SJCRH30 (cell line): ENCODE data around the gene ZSCAN12. TPM values are rescaled to one million over a fixed set of nuclear protein-coding genes. Genes with fewer than 3 reads are reported as not detected.
A peak's percentile ranks its signal among the peaks of the same experiment; 100 is the strongest.

ENCODE experiments used
- DNase-seq, 2 experiments: peaks; one replicate each; pipeline ENCODE4 v3.0.0-alpha.2; 2015 to 2020
- H3K27ac ChIP-seq: fragments of 250-450 bp; sonication (Bioruptor Pico); 2 replicates; pipeline ENCODE4 v1.5.1; 2020; ENCODE audit warnings: mild to moderate bottlenecking, moderate library complexity
- H3K27me3 ChIP-seq: fragments of 250-450 bp; sonication (Bioruptor Pico); 2 replicates; pipeline ENCODE4 v1.5.1; 2020; ENCODE audit warnings: mild to moderate bottlenecking, moderate library complexity
- H3K36me3 ChIP-seq: fragments of 250-450 bp; sonication (Bioruptor Pico); 2 replicates; pipeline ENCODE4 v1.5.1; 2020; ENCODE audit warnings: mild to moderate bottlenecking, moderate library complexity
- H3K4me1 ChIP-seq: fragments of 250-450 bp; sonication (Bioruptor Pico); 2 replicates; pipeline ENCODE4 v1.5.1; 2020; ENCODE audit warnings: mild to moderate bottlenecking, moderate library complexity
- H3K4me3 ChIP-seq: fragments of 250-450 bp; sonication (Bioruptor Pico); 2 replicates; pipeline ENCODE4 v1.5.1; 2020; ENCODE audit warnings: mild to moderate bottlenecking, moderate library complexity
- H3K9me3 ChIP-seq: fragments of 250-450 bp; sonication (Bioruptor Pico); replicated peaks from 2 replicates; pipeline ENCODE4 v1.5.1; 2020; ENCODE audit warnings: mild to moderate bottlenecking, moderate library complexity
- total RNA-seq: library from RNA; depleted of rRNA; stranded (reverse); fragments of >200 nt; shearing (Covaris generic); gene quantifications from 2 replicates; pipeline ENCODE4 v1.2.3, GENCODE V29; 2014

ZSCAN12 gene
- total RNA-seq, 1 experiment from 2014 or later = 10.5 TPM

DNA sequence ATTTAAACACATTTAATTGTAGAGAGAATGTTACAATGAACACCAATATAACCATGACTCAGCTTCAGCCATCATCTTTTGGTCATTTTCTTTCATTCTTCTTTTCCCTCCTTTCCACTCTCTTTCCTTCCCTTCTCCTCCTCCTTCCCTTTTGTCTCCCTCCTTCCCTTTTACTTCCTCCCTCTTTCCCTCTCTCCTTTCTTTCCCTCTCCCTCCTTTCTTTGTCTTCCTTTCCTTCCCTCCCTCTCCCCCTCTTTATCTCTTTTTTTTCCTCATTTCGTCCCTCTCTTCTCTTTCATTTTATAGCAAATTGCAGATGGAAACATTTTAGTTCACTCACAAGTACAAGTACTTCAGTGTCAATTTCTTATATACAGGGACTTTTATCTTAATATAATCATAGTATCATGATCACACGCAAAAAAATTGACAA is 48.0 kb downstream of the ZSCAN12 start:
- Histone ChIP-seq H3K27ac (no peak overlapping the region), H3K36me3 (no peaks in the 10 kb centered on the region), H3K27me3 (no peaks in the 10 kb centered on the region), H3K4me1 (no peaks in the 10 kb centered on the region), H3K4me3 (no peak overlapping the region), H3K9me3 (no peaks in the 10 kb centered on the region)
- DNase-seq = no peak

GRCh38 chr6:28351087-28351486 is 48.5 kb downstream of the ZSCAN12 start:
- Histone ChIP-seq H3K27me3 (no peaks in the 10 kb centered on the region), H3K36me3 (no peaks in the 10 kb centered on the region), H3K4me1 (no peaks in the 10 kb centered on the region), H3K27ac (no peak overlapping the region), H3K4me3 (no peak overlapping the region; the same call in 1 of the 2 replicates), H3K9me3 (no peaks in the 10 kb centered on the region)
- no peak for DNase-seq

- Histone ChIP-seq H3K27ac (peak within 1 kb of the TSS; percentile 38; the same call in 1 of the 2 replicates), H3K36me3 (no peaks in the 10 kb centered on the region), H3K27me3 (no peaks in the 10 kb centered on the region), H3K4me1 (no peaks in the 10 kb centered on the region), H3K9me3 (no peaks in the 10 kb centered on the region), H3K4me3 (peak within 1 kb of the TSS; percentile 72)
- DNase-seq = peak; percentile 83
These were observed 49.4 kb downstream of the ZSCAN12 start, which contains the start of gene ZKSCAN3 for GRCh38 chr6:28349892-28350737. TSS of gene ZKSCAN3 (plus strand) at chr6:28349947. CDS start at chr6:28359587, 9,640 bp downstream.

- no peaks in the 10 kb centered on the region for H3K27me3 ChIP-seq
- no peaks in the 10 kb centered on the region for H3K4me1 ChIP-seq
- peak overlapping the region; percentile 38; the same call in 1 of the 2 replicates for H3K27ac ChIP-seq
- H3K4me3 ChIP-seq = peak overlapping the region; percentile 72
- no peaks in the 10 kb centered on the region for H3K36me3 ChIP-seq
- H3K9me3 ChIP-seq = no peaks in the 10 kb centered on the region
- DNase-seq = no peak
These were observed 50.1 kb downstream of the ZSCAN12 start for GRCh38 chr6:28349344-28349891.

GRCh38 chr6:28347119-28347518 is 52.4 kb downstream of the ZSCAN12 start:
- no peak for DNase-seq
- Histone ChIP-seq H3K27me3 (no peaks in the 10 kb centered on the region), H3K9me3 (no peaks in the 10 kb centered on the region), H3K4me1 (no peaks in the 10 kb centered on the region), H3K36me3 (no peaks in the 10 kb centered on the region), H3K4me3 (no peak overlapping the region), H3K27ac (no peak overlapping the region)

DNA sequence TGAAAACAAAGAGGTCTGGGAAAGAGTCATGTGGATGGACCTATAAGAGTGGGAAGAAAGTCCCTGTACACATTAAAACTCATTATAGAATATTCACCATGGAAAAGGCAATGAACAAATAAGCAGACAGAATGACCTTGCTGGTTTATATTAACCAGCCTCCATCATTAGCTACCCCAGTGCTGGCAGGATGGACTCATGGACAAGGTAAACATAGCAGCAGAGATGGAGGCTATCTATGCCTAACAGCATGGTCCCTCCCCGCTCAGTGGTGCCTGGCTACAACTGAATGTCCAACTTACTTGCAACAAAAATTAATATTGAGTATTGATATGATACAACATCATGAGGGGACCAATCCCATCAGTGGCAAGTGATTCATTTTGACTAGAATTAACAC is 54.3 kb downstream of the ZSCAN12 start:
- DNase-seq = no peak
- no peaks in the 10 kb centered on the region for H3K27me3 ChIP-seq
- no peaks in the 10 kb centered on the region for H3K36me3 ChIP-seq
- H3K4me3 ChIP-seq = no peak overlapping the region
- no peaks in the 10 kb centered on the region for H3K4me1 ChIP-seq
- no peak overlapping the region for H3K27ac ChIP-seq
- H3K9me3 ChIP-seq = no peaks in the 10 kb centered on the region

- Histone ChIP-seq H3K36me3 (no peaks in the 10 kb centered on the region), H3K27me3 (no peaks in the 10 kb centered on the region), H3K27ac (no peak overlapping the region), H3K4me1 (no peaks in the 10 kb centered on the region), H3K4me3 (no peak overlapping the region), H3K9me3 (no peaks in the 10 kb centered on the region)
- DNase-seq = no peak
These were observed 55.5 kb downstream of the ZSCAN12 start for GRCh38 chr6:28343898-28344677.

- Histone ChIP-seq H3K27ac (no peak overlapping the region), H3K4me3 (no peak overlapping the region), H3K36me3 (no peaks in the 10 kb centered on the region), H3K27me3 (no peaks in the 10 kb centered on the region), H3K4me1 (peaks cover 7% of the 10 kb centered on the region; the same call in 1 of the 2 replicates), H3K9me3 (no peaks in the 10 kb centered on the region)
- no peak for DNase-seq
These were observed 59.0 kb downstream of the ZSCAN12 start for GRCh38 chr6:28340310-28341095.

DNA sequence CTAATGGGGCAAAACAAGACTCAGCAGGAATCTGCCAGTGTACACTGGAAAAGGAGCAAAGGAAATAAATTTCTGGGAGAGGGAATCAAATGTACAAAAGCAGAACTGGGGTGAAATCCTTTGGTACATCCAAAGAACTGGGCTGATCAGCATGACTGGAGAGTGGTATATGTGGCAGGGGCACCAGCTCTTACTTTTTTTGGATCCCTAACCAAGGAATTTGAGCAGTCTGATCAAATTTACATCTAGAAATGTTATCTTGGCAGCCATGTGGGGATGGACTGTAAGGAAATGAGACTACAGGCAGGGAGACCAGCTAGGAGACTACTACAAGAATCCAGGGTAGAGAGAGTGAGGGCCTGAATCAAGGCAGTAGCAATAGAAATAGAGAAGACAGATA is 62.4 kb downstream of the ZSCAN12 start:
- H3K27me3 ChIP-seq = no peaks in the 10 kb centered on the region

DNA sequence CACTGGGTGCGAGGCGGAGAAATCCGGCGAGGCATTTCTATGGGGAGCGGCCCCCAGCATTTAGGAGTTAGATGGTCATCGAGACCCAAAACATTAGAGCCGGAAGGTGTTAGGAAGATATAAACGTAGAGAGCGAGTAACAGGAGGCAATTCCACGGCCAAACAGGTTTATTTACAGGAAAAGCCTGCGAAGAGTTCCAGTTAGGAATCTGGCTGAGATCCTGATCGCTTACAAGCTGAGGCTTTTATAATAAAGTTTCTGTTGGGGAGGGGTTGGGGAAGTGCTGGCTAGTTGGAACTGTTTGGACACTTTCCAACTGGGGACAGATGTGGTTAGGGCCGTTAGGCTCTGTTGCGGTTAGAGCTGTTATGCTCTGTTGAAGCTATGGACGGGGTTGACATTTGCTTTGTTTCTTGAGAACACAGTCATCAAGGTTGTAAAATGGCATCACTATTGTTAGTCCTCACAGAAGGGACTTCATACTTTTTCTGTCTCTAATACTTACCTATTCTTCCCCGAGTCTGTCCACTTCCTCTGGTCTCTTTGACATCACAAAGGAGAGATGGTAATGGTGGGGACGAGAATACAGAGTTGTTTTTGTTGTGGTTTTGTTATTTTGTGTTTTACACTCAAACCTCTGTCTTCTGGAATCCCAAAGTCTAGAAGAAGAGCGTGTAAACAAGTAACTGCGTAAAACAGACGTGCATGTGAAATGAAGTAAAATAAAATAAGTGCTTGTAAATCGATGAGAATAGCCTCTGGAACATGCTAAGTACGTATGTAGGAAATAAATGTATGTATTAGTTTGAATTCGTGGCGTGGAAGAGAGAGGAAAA is 63.0 kb downstream of the ZSCAN12 start:
- Histone ChIP-seq H3K27ac (peak overlapping the region; percentile 95), H3K4me3 (peak overlapping the region; percentile 68), H3K4me1 (peaks cover 7% of the 10 kb centered on the region; the same call in 1 of the 2 replicates), H3K9me3 (no peaks in the 10 kb centered on the region), H3K36me3 (no peaks in the 10 kb centered on the region), H3K27me3 (no peaks in the 10 kb centered on the region)
- peak; percentile 64 to 82 for DNase-seq

More for the DNA sequence above, 62.4 kb downstream of the ZSCAN12 start:
- no peaks in the 10 kb centered on the region for H3K36me3 ChIP-seq
- H3K4me3 ChIP-seq = peak overlapping the region; percentile 68
- H3K27ac ChIP-seq = peak overlapping the region; percentile 95
- H3K4me1 ChIP-seq = peaks cover 7% of the 10 kb centered on the region; the same call in 1 of the 2 replicates
- peak in 1 of 2 experiments; percentile 8 for DNase-seq
- no peaks in the 10 kb centered on the region for H3K9me3 ChIP-seq

GRCh38 chr6:28335564-28336283 is 63.8 kb downstream of the ZSCAN12 start, which contains the start of gene ZSCAN31:
TSS of gene ZSCAN31 (minus strand) at chr6:28336148. CDS start at chr6:28329683, 6,465 bp downstream.
- Histone ChIP-seq H3K27me3 (no peaks in the 10 kb centered on the region), H3K36me3 (no peaks in the 10 kb centered on the region), H3K4me3 (peak within 1 kb of the TSS; percentile 68), H3K27ac (peak within 1 kb of the TSS; percentile 95), H3K9me3 (no peaks in the 10 kb centered on the region), H3K4me1 (peaks cover 7% of the 10 kb centered on the region; the same call in 1 of the 2 replicates)
- DNase-seq = peak; percentile 95 to 98

GRCh38 chr6:28335040-28335563 is 64.4 kb downstream of the ZSCAN12 start:
- peak overlapping the region; percentile 68 for H3K4me3 ChIP-seq
- no peak for DNase-seq
- H3K36me3 ChIP-seq = no peaks in the 10 kb centered on the region
- no peaks in the 10 kb centered on the region for H3K27me3 ChIP-seq
- peak overlapping the region; percentile 95 for H3K27ac ChIP-seq
- H3K9me3 ChIP-seq = no peaks in the 10 kb centered on the region
- peaks cover 7% of the 10 kb centered on the region; the same call in 1 of the 2 replicates for H3K4me1 ChIP-seq
